B cell (primary cell): ENCODE results near the gene CPNE5. TPM values are rescaled to one million over a fixed set of nuclear protein-coding genes. Genes with fewer than 3 reads are reported as not detected.

Source experiments
- ATAC-seq: fragments of 200-7000 bp; cut with Tn5 transposase; one replicate; pipeline ENCODE4 v1.10.0; 2021; ENCODE audit warnings: low read depth, mild to moderate bottlenecking, moderate number of reproducible peaks, moderate library complexity
- CTCF ChIA-PET: fragments of 350-600 bp; sonication (Branson Sonifier 250); formaldehyde crosslinking; loops from one replicate; lab custom pipeline; 2021; ENCODE audit warnings: antibody characterized with exemption, inconsistent platforms; lab: Charles Lee
- POLR2A ChIA-PET: fragments of 350-600 bp; sonication (Branson Sonifier 250); formaldehyde crosslinking; loops from one replicate; lab custom pipeline; 2021; ENCODE audit warnings: antibody characterized with exemption; lab: Charles Lee
- DNase-seq: peaks from one replicate; pipeline ENCODE4 v3.0.0; 2013
- H2AFZ ChIP-seq: 2 replicates; pipeline ENCODE4 v1.6.1; 2012; ENCODE audit warnings: mild to moderate bottlenecking, low read depth, low read length; ENCODE audit not compliant: insufficient read depth, poor library complexity, severe bottlenecking
- H3K27ac ChIP-seq, 2 donors: 1 replicate in 1 of 2; 2 replicates in 1 of 2; pipeline ENCODE4 v1.5.1; 2012 to 2013; ENCODE audit warnings: low read length in 2 of 2, mild to moderate bottlenecking in 2 of 2, moderate library complexity in 1 of 2
- H3K27me3 ChIP-seq, 4 experiments: fragments of 200-600 bp in 1 of 4; sonication (generic) in 1 of 4; replicated peaks in 1 of 4; 1 replicate in 2 of 4; 2 replicates in 2 of 4; pipeline versions ENCODE4 v1.6.1 to v1.7.0; 2013 to 2016; ENCODE audit warnings: low read length in 3 of 4, mild to moderate bottlenecking in 2 of 4, mixed read lengths in 1 of 4, moderate library complexity in 1 of 4; ENCODE audit not compliant: insufficient read depth in 4 of 4, control insufficient read depth in 3 of 4; ENCODE audit errors: control extremely low read depth in 1 of 4
- H3K36me3 ChIP-seq, 2 experiments: replicated peaks in 1 of 2; 1 replicate in 1 of 2; 2 replicates in 1 of 2; pipeline versions ENCODE4 v1.6.1 to v1.7.1; 2013; ENCODE audit warnings: low read length in 1 of 2; ENCODE audit not compliant: insufficient read depth in 2 of 2, control insufficient read depth in 1 of 2; ENCODE audit errors: control extremely low read depth in 1 of 2, extremely low read depth in 1 of 2
- H3K4me1 ChIP-seq, 2 donors: fragments of 200-600 bp in 1 of 2; sonication (generic) in 1 of 2; 1 replicate in 1 of 2; 2 replicates in 1 of 2; pipeline versions ENCODE4 v1.5.1 to v1.6.1; 2013 to 2017; ENCODE audit warnings: low read length in 2 of 2; ENCODE audit not compliant: control insufficient read depth in 2 of 2, insufficient read depth in 2 of 2
- H3K4me2 ChIP-seq: replicated peaks from 2 replicates; pipeline ENCODE3; 2012; ENCODE audit warnings: mild to moderate bottlenecking, low read depth, low read length; ENCODE audit not compliant: poor library complexity, severe bottlenecking
- H3K4me3 ChIP-seq, 5 experiments: fragments of 200-600 bp in 1 of 5; sonication (generic) in 1 of 5; 1 replicate in 3 of 5; 2 replicates in 2 of 5; pipeline versions ENCODE4 v1.5.1 to v1.7.0; 2011 to 2016; ENCODE audit warnings: low read length in 4 of 5, mild to moderate bottlenecking in 4 of 5, low read depth in 2 of 5, control low read depth in 1 of 5, moderate library complexity in 1 of 5; ENCODE audit not compliant: insufficient read depth in 1 of 5; ENCODE audit errors: control extremely low read depth in 1 of 5, extremely low read depth in 1 of 5
- H3K79me2 ChIP-seq: fragments of 200-600 bp; sonication (generic); one replicate; pipeline ENCODE4 v1.6.0; 2016; ENCODE audit warnings: low read length; ENCODE audit not compliant: control insufficient read depth, insufficient read depth
- H3K9ac ChIP-seq: fragments of 200-600 bp; sonication (generic); 2 replicates; pipeline ENCODE4 v1.6.1; 2017; ENCODE audit warnings: mild to moderate bottlenecking, low read length, moderate library complexity
- H3K9me3 ChIP-seq, 3 donors: one replicate each; pipeline versions ENCODE4 v1.6.1 to v1.7.1; 2013; ENCODE audit warnings: low read length in 2 of 3; ENCODE audit not compliant: control insufficient read depth in 2 of 3, insufficient read depth in 1 of 3; ENCODE audit errors: control extremely low read depth in 1 of 3
- H4K20me1 ChIP-seq: 2 replicates; pipeline ENCODE4 v1.6.0; 2012; ENCODE audit warnings: mild to moderate bottlenecking, low read length; ENCODE audit not compliant: insufficient read depth, control insufficient read depth, poor library complexity, severe bottlenecking
- H3K27ac Mint-ChIP-seq: one replicate; pipeline ENCODE4 v1.8.0; 2021; ENCODE audit warnings: mixed read lengths
- H3K27me3 Mint-ChIP-seq: one replicate; pipeline ENCODE4 v1.8.0; 2021; ENCODE audit warnings: mixed read lengths
- H3K4me1 Mint-ChIP-seq: one replicate; pipeline ENCODE4 v1.8.0; 2021; ENCODE audit warnings: mixed read lengths
- H3K4me3 Mint-ChIP-seq: one replicate; pipeline ENCODE4 v1.8.0; 2021; ENCODE audit warnings: mixed read lengths
- H3K9me3 Mint-ChIP-seq: one replicate; pipeline ENCODE4 v1.8.0; 2022; ENCODE audit warnings: mixed read lengths; ENCODE audit not compliant: insufficient read depth
- EZH2 ChIP-seq: IDR thresholded peaks from 2 replicates; pipeline ENCODE4 v1.6.1; 2012; ENCODE audit warnings: borderline replicate concordance, low read depth, mild to moderate bottlenecking, moderate library complexity, low read length; ENCODE audit not compliant: insufficient read depth, poor library complexity, severe bottlenecking
- WGBS: methylation state at CpG from one replicate; pipeline ENCODE4 v1.1.5; 2013; ENCODE audit warnings: missing lambda C conversion rate; ENCODE audit not compliant: insufficient coverage; 5-methylcytosine and 5-hydroxymethylcytosine counted together
- intact Hi-C: fragments of 100-400 bp; cut with micrococcal nuclease; formaldehyde crosslinking; loops from one replicate; pipeline ENCODE4 v1.10.0; 2022
- polyA plus RNA-seq: library from polyadenylated mRNA; depleted of rRNA; stranded (reverse); fragments of >200 nt; gene quantifications from 2 replicates; pipeline ENCODE4 v1.2.3, GENCODE V29; 2012
- total RNA-seq, 2 donors: library from RNA; stranded (reverse); fragments of 120-200 nt in 1 of 2; gene quantifications; 1 replicate in 1 of 2; 2 replicates in 1 of 2; pipeline versions ENCODE4 v1.2.3 to v1.2.4, GENCODE V29; 2013 to 2022
- TF ChIP-seq, protein P1 (sequence below): fragments of 200-600 bp; IDR thresholded peaks from one replicate; pipeline ENCODE4 v1.8.0; 2022; ENCODE audit warnings: antibody characterized with exemption, mild to moderate bottlenecking

The CPNE5 gene
- total and polyA plus RNA-seq, 2 donors (not counting 1 experiment from before 2014, with no cell fraction given): 49.8 to 357 TPM

DNA sequence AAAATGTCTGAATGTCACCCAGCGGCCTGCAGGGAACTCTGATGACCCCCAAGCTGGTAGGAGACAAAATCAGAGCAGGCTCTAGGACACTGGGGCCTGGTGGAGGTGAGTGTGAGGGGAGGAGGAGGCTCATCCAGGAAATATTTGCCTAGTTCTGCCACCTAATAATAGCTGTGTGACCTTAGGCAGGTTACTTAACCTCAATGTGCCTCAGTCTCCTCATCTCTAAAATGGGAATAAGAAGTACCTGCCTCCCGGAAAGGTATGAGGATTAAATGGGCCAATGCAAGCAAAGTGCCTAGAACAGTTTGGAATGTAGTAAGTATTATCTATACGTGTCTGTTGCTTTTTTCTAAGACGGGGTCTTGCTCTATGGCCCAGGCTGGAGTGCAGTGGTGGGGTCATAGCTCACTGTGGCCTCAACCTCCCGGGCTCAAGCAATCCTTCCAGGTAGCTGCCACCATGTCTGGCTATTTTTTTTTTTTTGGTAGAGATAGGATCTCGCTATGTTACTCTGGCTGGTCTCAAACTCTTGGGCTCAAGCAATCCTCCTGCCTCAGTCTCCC is 81.2 kb downstream of the CPNE5 start:
- intact Hi-C loops: loop anchor here (2.0 to 5.0 kb wide), 4 partner anchors 75 to 455 kb away; partner anchors contain the start of genes FGD2 and STK38

More for the DNA sequence above, 81.2 kb downstream of the CPNE5 start:
- Histone ChIP-seq H3K9ac (peak overlapping the region; percentile 79), H4K20me1 (no peaks in the 10 kb centered on the region), H2AFZ (no peak overlapping the region), H3K4me2 (peak overlapping the region; percentile 89), H3K36me3 (peaks cover 0 to 23% of the 10 kb centered on the region in 2 experiments), H3K4me3 (peak overlapping the region in 1 of 5 experiments; percentile 91), H3K4me1 (peaks cover 60 to 74% of the 10 kb centered on the region in 2 donors), H3K79me2 (peaks cover 14% of the 10 kb centered on the region), H3K27me3 (no peaks in the 10 kb centered on the region), H3K27ac (peak overlapping the region; percentile 91 to 95), H3K9me3 (peaks cover 0 to 3% (median 0%) of the 10 kb centered on the region in 3 donors)
- ChIA-PET POLR2A (interaction anchor here (0.5 to 2.2 kb wide), 7 partner anchors 10 to 432 kb away, joined by 4 to 13 read pairs (median 6); partner anchors contain the start of gene CDKN1A), CTCF (interaction anchor here (0.8 to 9.5 kb wide), 42 partner anchors 10 to 457 kb away, joined by 3 to 215 read pairs (median 8); partner anchors contain the start of genes CDKN1A and PPIL1)
- H3K4me1 Mint-ChIP-seq: peaks cover 68% of the 10 kb centered on the region
- DNase-seq: no peak
- no peak for ATAC-seq
- WGBS: 90% methylated on average over 3 of the region's 6 CpGs
- H3K27me3 Mint-ChIP-seq: no peaks in the 10 kb centered on the region
- TF ChIP-seq, protein P1, sequence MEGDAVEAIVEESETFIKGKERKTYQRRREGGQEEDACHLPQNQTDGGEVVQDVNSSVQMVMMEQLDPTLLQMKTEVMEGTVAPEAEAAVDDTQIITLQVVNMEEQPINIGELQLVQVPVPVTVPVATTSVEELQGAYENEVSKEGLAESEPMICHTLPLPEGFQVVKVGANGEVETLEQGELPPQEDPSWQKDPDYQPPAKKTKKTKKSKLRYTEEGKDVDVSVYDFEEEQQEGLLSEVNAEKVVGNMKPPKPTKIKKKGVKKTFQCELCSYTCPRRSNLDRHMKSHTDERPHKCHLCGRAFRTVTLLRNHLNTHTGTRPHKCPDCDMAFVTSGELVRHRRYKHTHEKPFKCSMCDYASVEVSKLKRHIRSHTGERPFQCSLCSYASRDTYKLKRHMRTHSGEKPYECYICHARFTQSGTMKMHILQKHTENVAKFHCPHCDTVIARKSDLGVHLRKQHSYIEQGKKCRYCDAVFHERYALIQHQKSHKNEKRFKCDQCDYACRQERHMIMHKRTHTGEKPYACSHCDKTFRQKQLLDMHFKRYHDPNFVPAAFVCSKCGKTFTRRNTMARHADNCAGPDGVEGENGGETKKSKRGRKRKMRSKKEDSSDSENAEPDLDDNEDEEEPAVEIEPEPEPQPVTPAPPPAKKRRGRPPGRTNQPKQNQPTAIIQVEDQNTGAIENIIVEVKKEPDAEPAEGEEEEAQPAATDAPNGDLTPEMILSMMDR: no peak
- no peak for TF ChIP-seq EZH2
- peak overlapping the region; percentile 85 for H3K27ac Mint-ChIP-seq
- peak overlapping the region; percentile 86 for H3K4me3 Mint-ChIP-seq
- no peaks in the 10 kb centered on the region for H3K9me3 Mint-ChIP-seq
